SK-N-MC (cell line): Measurements from ENCODE around the gene SHKBP1.

Experiments used
- EZH2 ChIP-seq: fragments of 200-600 bp; sonication (generic); IDR thresholded peaks from one replicate; pipeline ENCODE4 v1.6.1; 2017; ENCODE audit warnings: antibody characterized with exemption
- FOXP2 ChIP-seq: optimal IDR thresholded peaks from 2 replicates; pipeline ENCODE3; 2011; ENCODE audit warnings: mild to moderate bottlenecking, moderate library complexity; ENCODE audit not compliant: insufficient read depth; ENCODE audit errors: extremely low read length, control extremely low read depth

DNA sequence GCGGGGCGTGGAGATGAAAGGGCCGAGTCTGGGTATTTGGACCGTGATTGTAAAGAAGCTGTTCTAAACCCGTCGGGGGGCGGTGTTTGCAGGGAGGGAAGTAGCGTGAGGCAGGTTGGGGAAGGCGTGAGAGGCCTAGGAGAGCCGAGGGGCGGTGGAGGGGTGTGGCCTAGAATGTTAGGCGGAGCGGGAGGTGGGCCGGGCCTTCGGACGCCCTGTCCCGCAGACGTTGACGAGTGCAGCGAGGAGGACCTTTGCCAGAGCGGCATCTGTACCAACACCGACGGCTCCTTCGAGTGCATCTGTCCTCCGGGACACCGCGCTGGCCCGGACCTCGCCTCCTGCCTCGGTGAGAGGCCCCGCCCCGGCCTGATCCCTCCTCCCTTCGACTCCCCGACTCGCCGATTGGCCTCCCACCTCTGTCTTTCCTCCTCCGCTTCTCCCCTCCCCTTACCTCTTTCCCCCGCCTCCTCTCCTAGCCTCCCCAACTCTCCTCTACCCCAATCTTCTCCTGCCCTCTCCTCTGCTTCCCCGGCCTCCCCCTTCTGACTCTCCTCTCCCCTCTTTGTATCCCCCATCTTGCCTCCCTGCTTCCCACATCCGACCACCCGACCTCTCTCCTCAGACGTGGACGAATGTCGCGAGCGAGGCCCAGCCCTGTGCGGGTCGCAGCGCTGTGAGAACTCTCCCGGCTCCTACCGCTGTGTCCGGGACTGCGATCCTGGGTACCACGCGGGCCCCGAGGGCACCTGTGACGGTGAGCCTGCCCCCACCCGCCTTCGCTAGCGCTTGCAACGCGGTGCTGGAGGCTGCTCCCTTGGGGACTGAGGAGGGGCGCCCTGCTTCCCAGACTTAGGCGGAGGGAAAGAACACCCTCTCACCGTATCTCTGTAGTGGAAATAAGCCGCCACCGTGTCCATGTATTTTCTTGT lies 37.3 kb downstream of the SHKBP1 start:
- no peak for TF ChIP-seq FOXP2
- no peak for TF ChIP-seq EZH2
